HG02610 (cell line): ENCODE measurements around the gene ARL6IP5.

Source experiments
- ATAC-seq: cut with Tn5 transposase; IDR thresholded peaks from one replicate; pipeline ENCODE4 v1.9.1; 2021; ENCODE audit warnings: mild to moderate bottlenecking, moderate library complexity; ENCODE audit not compliant: unreplicated experiment

Gene ARL6IP5, protein sequence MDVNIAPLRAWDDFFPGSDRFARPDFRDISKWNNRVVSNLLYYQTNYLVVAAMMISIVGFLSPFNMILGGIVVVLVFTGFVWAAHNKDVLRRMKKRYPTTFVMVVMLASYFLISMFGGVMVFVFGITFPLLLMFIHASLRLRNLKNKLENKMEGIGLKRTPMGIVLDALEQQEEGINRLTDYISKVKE

DNA sequence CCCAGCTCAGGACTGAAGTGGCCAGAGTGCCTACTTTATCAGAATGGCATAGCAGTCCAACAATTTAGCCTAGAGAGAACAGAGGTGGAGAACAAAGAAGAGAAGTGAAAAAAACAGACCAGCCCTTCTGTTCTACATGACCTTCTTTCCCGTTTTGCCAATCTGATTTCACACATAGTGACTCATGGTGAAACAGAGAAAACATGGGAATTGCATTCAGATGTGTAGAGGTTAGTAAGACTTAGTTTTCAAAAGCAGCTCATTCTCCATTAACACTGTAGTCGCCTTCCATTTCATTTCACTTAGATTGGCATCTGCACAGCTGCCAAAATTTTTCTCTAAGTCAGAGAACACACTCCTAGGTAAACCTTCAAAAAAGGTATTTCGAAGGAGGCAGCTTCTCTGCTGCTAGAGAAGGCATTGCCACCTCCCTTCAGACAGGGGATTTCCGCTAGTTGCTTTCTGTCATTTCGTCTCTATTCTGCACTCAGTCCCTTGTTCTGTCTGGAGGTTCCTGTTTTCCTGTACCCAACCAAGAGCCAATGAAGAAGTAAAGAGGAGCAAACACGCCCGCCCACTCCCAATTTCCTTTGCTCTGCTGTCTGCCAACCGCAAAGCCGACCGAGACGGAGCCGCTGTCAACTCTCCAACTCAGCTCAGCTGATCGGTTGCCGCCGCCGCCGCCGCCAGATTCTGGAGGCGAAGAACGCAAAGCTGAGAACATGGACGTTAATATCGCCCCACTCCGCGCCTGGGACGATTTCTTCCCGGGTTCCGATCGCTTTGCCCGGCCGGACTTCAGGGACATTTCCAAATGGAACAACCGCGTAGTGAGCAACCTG is at the start of gene ARL6IP5:
TSS of gene ARL6IP5 (plus strand) at position 612 of the 842 bp plus-strand sequence. CDS start at position 723, 111 bp downstream.
- ATAC-seq = peak; percentile 56

DNA sequence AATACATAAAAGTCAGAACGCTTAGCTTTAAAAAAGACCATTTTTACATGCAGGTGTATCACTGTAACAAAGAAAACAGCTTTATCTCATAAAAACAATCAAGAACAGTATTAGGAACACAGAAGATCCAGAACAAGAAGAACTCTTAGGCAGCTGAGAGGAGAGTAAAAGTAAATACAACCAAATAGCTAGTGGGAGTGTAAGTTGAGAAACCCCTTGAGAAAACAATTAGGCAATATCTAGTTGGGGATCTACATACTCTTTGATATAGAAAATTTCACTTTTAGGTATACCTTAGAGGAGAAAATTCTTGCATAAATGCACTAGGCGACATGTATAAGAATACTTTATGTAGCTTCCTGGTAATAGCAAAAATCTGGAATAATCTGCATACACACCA is 40.1 kb upstream of the ARL6IP5 start:
- ATAC-seq = no peak

GRCh38 chr3:69048990-69049389 is 35.7 kb upstream of the ARL6IP5 start:
- ATAC-seq = no peak

GRCh38 chr3:69051756-69052471 is 32.8 kb upstream of the ARL6IP5 start, which contains the start of gene TMF1:
TSS of gene TMF1 (minus strand) at chr3:69052333. CDS start at chr3:69052086, 247 bp downstream.
- peak; percentile 94 for ATAC-seq

DNA sequence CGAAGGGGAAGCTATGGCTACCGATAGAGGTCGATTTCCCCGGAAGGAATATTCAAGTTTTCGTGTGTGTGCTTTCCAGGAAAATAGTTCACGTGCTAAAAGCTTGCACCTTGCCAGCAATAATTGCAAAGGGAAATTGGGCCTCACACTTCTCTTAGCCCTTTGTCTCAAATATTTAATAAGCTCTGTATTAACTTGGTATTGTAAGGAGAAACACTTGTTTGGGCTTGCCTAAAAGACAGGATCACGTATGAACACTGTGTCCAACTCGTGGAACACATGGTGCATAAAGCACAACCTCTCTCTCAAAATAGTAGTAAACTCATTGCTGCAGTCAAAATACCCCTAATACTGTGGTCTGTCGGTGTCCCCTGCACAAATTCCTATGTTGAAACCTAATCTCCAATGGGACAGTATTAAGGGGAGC is 32.3 kb upstream of the ARL6IP5 start:
- ATAC-seq = peak; percentile 3

GRCh38 chr3:69058180-69058946 is 26.4 kb upstream of the ARL6IP5 start:
- ATAC-seq = peak; percentile 99

GRCh38 chr3:69058947-69059224 is 25.9 kb upstream of the ARL6IP5 start:
- ATAC-seq = no peak

- ATAC-seq = no peak
Observed at GRCh38 chr3:69059688-69060087, 25.0 kb upstream of the ARL6IP5 start.

DNA sequence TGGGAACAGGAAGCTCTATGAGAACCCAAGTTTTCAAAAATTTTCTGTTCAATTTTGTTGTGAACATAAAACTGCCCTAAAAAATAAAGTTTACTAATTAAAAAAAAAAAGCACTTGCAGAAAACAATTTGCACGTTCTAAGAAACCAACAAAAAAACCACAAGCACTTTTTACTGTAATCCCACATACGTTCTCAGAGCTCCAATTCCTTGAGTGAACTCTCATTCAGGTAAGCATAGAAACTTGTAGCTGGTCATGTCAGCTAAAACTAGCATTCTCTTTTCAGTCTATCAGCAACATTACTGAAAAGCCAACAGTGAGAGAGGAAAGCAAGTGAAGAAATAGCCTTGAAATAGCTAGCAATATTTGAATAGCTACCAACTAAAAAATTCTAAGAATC is 21.1 kb upstream of the ARL6IP5 start:
- no peak for ATAC-seq

GRCh38 chr3:69065318-69065964 is 19.3 kb upstream of the ARL6IP5 start:
- no peak for ATAC-seq

DNA sequence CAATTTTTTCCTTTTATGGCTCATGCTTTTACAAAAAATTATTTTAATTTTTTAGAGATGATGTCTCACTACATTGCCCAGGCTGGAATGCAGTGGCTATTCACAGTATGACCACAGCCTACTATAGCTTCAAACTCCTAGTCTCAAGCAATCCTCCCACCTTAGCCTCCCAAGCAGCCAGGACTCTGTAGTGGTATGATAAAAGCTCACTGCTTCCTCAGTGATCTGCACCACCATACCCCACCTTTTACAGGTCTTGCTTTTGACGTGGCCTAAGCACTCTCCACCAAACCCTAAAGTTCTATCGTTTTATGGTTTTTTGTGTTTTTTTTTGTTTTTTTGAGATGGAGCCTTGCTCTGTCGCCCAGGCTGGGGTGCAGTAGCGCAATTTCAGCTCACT is 18.6 kb upstream of the ARL6IP5 start:
- no peak for ATAC-seq

DNA sequence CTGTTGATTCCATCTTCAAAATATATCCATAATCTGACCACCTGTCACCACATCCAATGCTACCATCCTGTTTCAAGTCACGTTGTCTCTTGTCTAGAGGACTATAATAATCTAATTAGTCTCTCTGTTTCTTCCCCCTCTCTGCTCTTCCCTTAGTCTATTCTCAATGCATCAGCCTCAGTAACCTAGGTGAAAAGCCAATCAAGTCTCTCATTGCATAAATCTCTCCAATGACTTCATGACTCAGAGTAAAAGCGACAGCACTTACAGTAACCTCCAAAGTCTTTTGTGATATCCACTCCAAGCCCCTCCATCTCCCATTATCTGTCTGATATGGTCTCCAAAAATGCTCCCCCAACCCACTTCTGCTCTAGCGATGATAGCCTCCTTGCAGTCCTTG is 11.8 kb upstream of the ARL6IP5 start:
- ATAC-seq = no peak

DNA sequence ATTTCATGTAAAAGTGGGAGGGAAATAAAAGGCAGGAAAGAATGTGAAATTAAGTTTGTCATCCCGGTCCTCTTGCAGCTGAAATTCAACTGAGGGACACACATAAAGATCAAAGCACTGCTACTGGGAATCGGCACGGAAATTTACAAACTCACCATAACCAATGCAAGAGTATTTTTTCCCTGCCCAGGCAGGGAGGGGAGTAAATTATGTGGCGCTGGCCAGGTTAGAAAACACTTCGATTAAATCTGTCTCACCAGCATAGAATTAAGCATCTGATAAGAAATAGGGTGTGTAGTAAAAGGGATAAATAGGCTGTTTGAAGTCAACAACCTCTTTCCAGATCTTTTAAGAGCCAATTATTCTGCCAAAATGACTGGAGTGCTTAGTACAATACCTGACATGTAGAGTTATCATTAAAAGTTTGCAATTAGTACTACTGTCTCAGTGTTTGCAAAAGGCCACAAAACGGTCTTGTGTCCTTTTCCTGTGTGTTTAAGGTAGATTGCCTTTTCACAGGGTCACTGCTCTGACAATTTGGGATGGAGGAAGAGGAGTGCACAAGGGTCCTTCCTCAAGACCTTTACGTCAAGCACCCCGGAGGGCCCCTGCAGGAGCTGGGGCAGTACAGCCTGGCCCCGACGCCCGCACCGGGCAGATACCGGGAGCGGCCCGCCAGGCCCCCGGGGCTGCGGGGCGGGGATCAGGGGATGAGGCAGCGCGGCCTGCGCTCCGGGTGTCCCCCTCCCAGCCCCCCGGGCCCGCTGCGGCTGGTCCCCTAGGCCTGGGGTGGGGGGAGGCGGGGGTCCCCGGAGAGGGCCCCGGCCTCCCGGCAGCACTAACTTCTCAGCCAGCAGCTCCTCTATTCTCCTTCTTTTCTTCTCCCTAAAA is 5.2 kb upstream of the ARL6IP5 start:
- no peak for ATAC-seq

DNA sequence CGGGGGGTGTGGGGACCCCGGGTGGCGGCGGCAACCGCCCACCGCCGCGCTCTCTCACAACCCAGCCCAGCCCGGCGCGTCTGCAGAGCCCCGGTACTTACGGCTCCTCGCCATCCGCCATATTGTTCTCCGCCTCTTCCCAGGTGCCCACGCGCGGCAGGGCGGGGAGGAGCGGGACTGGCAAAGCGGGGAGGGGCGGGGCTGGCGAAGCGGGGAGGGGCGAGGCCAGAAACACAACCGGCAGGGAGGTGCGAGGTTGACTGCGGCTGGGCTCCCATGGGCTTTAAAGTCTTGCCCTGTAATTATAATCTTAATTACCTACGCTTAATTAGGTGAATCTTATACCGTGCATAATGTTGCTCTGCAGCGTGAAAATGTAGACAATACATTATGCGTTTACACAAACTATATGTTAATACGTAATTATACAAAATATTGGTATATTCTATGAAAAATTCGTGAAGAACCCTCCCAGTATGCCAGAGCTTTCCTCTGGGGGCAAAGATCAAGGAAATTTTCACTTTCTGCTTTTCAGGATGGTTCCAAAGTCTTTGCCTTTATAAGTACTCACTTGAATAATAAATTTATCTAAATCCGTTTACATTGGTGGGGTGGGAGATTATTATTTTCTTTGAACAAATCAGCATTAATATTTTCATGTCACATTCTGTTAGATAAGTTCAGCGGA is 4.4 kb upstream of the ARL6IP5 start, which contains the start of gene UBA3:
TSS of gene UBA3 (minus strand) at position 133 of the 688 bp plus-strand sequence. CDS start at position 121, 12 bp downstream.
- ATAC-seq = peak; percentile 42

DNA sequence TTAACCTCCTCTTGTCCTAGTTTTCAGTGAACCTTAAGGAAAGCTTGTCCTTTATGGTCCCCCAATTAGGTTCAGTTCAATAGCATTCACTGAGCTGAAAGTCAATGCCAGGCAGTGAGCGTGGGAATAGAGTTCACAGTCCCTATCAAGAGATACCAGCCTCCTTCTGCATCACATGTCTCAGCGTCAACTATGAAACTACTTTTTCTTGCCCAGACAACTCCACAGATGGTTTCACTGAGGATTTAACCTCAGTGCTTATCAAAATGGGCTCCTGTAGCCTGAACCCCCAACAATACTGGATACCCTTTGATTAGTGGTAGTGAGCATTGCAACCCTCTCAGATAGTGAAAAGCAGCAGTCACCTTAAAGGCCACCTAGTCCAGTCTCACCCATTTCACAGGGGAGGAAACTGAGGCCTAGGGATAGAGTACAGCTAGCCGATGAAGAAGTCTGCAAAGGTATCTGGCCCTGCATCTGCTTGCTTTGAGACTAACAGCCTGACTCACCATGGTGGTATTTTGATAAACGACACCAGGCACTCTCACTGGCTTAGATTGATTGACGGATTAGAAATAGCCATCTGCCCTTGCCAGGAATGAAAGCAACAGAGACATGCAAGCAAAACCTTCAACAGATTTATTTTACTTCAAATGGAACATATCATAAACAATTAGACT is 3.0 kb upstream of the ARL6IP5 start:
- ATAC-seq = no peak

- ATAC-seq = no peak
Observed at GRCh38 chr3:69082361-69082760, 2.4 kb upstream of the ARL6IP5 start.

DNA sequence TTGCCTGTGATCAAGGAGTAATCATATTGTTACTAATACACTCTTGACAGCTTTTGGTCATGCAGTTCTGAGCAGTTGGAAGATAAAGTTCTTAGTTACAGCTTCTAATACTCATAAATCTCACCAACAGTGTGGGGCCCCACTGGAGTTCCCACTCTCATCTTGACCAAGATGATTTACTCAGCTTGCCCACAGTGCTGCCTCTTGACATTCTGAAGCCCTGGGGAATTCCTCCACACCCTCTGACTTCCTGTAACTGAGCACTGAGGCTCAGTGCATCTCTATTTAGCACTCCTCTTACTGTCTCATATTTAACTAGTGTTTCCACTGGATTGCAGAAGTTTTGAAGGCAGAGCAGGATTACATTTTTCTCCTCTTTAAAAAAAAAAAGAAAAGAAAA is 1.9 kb upstream of the ARL6IP5 start:
- peak; percentile 70 for ATAC-seq

GRCh38 chr3:69085168-69085832 is 563 bp downstream of the ARL6IP5 start:
- ATAC-seq = no peak
